KMS-11 (cell line): ENCODE data around the gene PA2G4.

Experiments used
- H2AFZ ChIP-seq: fragments of 200-600 bp; sonication (generic); 2 replicates; pipeline ENCODE4 v1.6.1; 2016; ENCODE audit warnings: antibody characterized with exemption, mixed run types, low read depth
- H3K27ac ChIP-seq: fragments of 200-600 bp; sonication (generic); 2 replicates; pipeline ENCODE4 v1.6.1; 2016; ENCODE audit warnings: mild to moderate bottlenecking, mixed run types
- H3K27me3 ChIP-seq: fragments of 200-600 bp; sonication (generic); 2 replicates; pipeline ENCODE4 v1.6.1; 2017; ENCODE audit warnings: mild to moderate bottlenecking, low read depth, mixed run types, moderate library complexity; ENCODE audit not compliant: insufficient read depth
- H3K36me3 ChIP-seq: fragments of 200-600 bp; sonication (generic); 2 replicates; pipeline ENCODE4 v1.6.1; 2017; ENCODE audit warnings: mild to moderate bottlenecking, mixed run types; ENCODE audit not compliant: insufficient read depth
- H3K4me1 ChIP-seq: fragments of 200-600 bp; sonication (generic); 2 replicates; pipeline ENCODE4 v1.6.1; 2016; ENCODE audit warnings: mild to moderate bottlenecking, low read depth, mixed run types; ENCODE audit not compliant: poor library complexity, severe bottlenecking
- H3K4me2 ChIP-seq: fragments of 200-600 bp; sonication (generic); 2 replicates; pipeline ENCODE4 v1.7.0; 2016; ENCODE audit warnings: mild to moderate bottlenecking, mixed run types
- H3K4me3 ChIP-seq: fragments of 200-600 bp; sonication (generic); IDR thresholded peaks from 2 replicates; pipeline ENCODE4 v1.6.1; 2017; ENCODE audit warnings: low read depth, low read length, mixed read lengths; ENCODE audit not compliant: insufficient read depth
- H3K79me2 ChIP-seq: fragments of 200-600 bp; sonication (generic); 2 replicates; pipeline ENCODE4 v1.6.1; 2016; ENCODE audit warnings: low read depth, mixed run types; ENCODE audit not compliant: insufficient read depth
- H3K9ac ChIP-seq: fragments of 200-600 bp; sonication (generic); 2 replicates; pipeline ENCODE4 v1.6.1; 2016; ENCODE audit warnings: mild to moderate bottlenecking, mixed run types
- H4K20me1 ChIP-seq: fragments of 200-600 bp; sonication (generic); 2 replicates; pipeline ENCODE4 v1.6.1; 2016; ENCODE audit warnings: mild to moderate bottlenecking, mixed run types; ENCODE audit not compliant: insufficient read depth
- CTCF ChIP-seq: fragments of 200-600 bp; sonication (generic); conservative IDR thresholded peaks from 2 replicates; pipeline ENCODE4 v1.6.1; 2017; ENCODE audit warnings: low read depth, mild to moderate bottlenecking, antibody characterized with exemption, low read length, moderate library complexity, mixed read lengths

PA2G4 gene

GRCh38 chr12:56082382-56082781 is 22.0 kb upstream of the PA2G4 start:
- peaks cover 13% of the 10 kb centered on the region for H3K4me1 ChIP-seq
- peaks cover 33% of the 10 kb centered on the region; the same call in 1 of the 2 replicates for H3K27me3 ChIP-seq
- H3K4me3 ChIP-seq = no peak overlapping the region
- no peaks in the 10 kb centered on the region for H4K20me1 ChIP-seq
- H3K9ac ChIP-seq = no peak overlapping the region
- H3K4me2 ChIP-seq = no peak overlapping the region
- H3K36me3 ChIP-seq = no peaks in the 10 kb centered on the region
- no peaks in the 10 kb centered on the region for H3K79me2 ChIP-seq
- TF ChIP-seq CTCF = no peak
- no peak overlapping the region for H2AFZ ChIP-seq
- no peak overlapping the region for H3K27ac ChIP-seq

GRCh38 chr12:56082967-56083366 is 21.4 kb upstream of the PA2G4 start:
- no peak overlapping the region for H3K4me2 ChIP-seq
- no peaks in the 10 kb centered on the region for H3K79me2 ChIP-seq

GRCh38 chr12:56084958-56085543 is 19.3 kb upstream of the PA2G4 start:
- H3K27ac ChIP-seq = no peak overlapping the region
- peaks cover 32% of the 10 kb centered on the region; the same call in 1 of the 2 replicates for H3K27me3 ChIP-seq
- H3K9ac ChIP-seq = no peak overlapping the region
- peaks cover 6% of the 10 kb centered on the region for H3K4me1 ChIP-seq
- no peaks in the 10 kb centered on the region for H3K79me2 ChIP-seq
- no peak overlapping the region for H3K4me3 ChIP-seq
- peak; percentile 65 for TF ChIP-seq CTCF
- H3K4me2 ChIP-seq = no peak overlapping the region
- no peak overlapping the region for H2AFZ ChIP-seq
- H3K36me3 ChIP-seq = no peaks in the 10 kb centered on the region
- H4K20me1 ChIP-seq = no peaks in the 10 kb centered on the region

More at GRCh38 chr12:56082967-56083366, 21.4 kb upstream of the PA2G4 start:
- Histone ChIP-seq H4K20me1 (no peaks in the 10 kb centered on the region), H3K4me1 (peaks cover 13% of the 10 kb centered on the region), H3K27me3 (peaks cover 33% of the 10 kb centered on the region; the same call in 1 of the 2 replicates), H3K36me3 (no peaks in the 10 kb centered on the region), H3K9ac (no peak overlapping the region), H3K4me3 (no peak overlapping the region), H3K27ac (no peak overlapping the region), H2AFZ (no peak overlapping the region)
- TF ChIP-seq CTCF = no peak

GRCh38 chr12:56086096-56086495 is 18.3 kb upstream of the PA2G4 start:
- H3K4me1 ChIP-seq = no peaks in the 10 kb centered on the region
- no peak overlapping the region for H3K4me2 ChIP-seq
- no peak overlapping the region for H2AFZ ChIP-seq
- H3K9ac ChIP-seq = no peak overlapping the region
- H3K27me3 ChIP-seq = peaks cover 22% of the 10 kb centered on the region; the same call in 1 of the 2 replicates
- H3K27ac ChIP-seq = no peak overlapping the region
- no peaks in the 10 kb centered on the region for H3K36me3 ChIP-seq
- no peak for TF ChIP-seq CTCF
- H4K20me1 ChIP-seq = no peaks in the 10 kb centered on the region
- H3K79me2 ChIP-seq = no peaks in the 10 kb centered on the region
- H3K4me3 ChIP-seq = no peak overlapping the region
